GM12875 (cell line): ENCODE results near the gene JAK1.

Experiments
- H3K4me3 ChIP-seq: one replicate; pipeline ENCODE4 v1.5.1; 2011; ENCODE audit warnings: low read depth, low read length, control low read depth
- TF ChIP-seq, protein P1 (sequence below): IDR thresholded peaks from 2 replicates; pipeline ENCODE4 v1.5.1; 2011; ENCODE audit warnings: low read depth, mild to moderate bottlenecking, control low read depth, inconsistent platforms, low read length, moderate library complexity, borderline replicate concordance; ENCODE audit not compliant: insufficient read depth

The JAK1 gene

DNA sequence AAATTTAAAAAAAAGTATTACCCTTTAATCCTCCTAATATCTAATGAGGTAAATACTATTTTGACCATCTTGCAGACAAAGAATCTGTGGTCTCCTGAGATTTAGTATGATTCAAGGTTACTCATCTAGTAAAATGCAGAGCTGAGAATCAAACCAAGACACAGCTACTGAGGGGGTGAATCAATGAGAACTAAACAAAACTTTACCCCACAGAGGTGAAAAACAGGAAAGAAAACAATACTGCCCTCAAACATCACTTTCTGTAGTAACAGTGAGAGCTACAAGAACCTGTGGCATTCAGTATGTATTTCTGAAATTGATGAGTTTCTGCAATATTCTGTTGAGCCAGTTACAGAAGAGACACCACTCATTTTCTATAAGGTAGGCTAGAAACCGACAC is 85.1 kb downstream of the JAK1 start:
- TF ChIP-seq, protein P1, sequence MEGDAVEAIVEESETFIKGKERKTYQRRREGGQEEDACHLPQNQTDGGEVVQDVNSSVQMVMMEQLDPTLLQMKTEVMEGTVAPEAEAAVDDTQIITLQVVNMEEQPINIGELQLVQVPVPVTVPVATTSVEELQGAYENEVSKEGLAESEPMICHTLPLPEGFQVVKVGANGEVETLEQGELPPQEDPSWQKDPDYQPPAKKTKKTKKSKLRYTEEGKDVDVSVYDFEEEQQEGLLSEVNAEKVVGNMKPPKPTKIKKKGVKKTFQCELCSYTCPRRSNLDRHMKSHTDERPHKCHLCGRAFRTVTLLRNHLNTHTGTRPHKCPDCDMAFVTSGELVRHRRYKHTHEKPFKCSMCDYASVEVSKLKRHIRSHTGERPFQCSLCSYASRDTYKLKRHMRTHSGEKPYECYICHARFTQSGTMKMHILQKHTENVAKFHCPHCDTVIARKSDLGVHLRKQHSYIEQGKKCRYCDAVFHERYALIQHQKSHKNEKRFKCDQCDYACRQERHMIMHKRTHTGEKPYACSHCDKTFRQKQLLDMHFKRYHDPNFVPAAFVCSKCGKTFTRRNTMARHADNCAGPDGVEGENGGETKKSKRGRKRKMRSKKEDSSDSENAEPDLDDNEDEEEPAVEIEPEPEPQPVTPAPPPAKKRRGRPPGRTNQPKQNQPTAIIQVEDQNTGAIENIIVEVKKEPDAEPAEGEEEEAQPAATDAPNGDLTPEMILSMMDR: no peak

DNA sequence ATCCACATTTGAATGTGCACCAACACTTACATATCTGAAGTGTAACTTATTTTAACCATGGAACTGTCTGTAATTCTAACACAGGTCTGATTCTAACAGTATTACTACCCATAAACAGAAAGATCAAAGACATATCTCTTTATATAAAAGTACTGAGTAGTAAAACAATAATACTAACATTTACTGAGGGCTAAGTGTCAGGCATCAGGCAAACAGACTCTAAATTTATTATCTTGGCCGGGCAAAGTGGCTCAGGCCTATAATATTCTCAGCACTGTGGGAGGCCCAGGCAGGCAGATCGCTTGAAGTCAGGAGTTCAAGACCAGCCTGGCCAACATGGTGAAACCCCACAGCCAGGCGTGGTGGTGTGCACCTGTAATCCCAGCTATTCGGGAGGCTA is 85.9 kb downstream of the JAK1 start:
- H3K4me3 ChIP-seq: no peak overlapping the region
- TF ChIP-seq, protein P1: no peak

More for the DNA sequence above, 85.1 kb downstream of the JAK1 start:
- H3K4me3 ChIP-seq: no peak overlapping the region

DNA sequence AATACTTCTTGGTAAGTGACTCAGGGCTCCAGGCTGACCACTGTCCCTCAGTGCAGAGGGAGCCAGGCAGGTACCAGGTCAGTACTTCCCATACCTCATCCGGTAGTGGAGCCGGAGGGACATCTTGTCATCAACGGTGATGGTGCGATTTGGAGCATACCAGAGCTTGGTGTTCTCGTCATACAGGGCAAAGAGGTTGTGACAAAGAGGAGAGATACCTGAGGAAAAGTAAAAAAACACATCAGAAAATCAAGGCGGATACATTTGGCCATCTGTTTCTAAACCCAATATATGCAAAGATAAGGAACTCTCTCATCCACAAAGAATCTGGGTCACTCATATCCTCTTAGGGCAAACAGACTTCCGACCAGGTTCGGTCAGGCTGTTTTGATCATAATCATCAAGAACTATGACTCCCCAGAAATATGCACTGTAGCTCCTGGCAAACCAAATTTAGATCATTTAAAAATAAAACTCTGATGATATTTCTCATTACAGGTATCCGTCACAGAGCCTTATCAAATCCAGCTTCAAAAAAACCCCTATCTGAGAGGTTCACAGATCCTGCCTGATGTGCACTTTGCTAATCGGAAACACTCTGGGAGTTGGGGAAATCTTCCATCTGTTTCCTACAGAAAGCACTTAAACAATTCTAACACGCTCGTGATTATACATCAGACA is 87.3 kb downstream of the JAK1 start:
- H3K4me3 ChIP-seq: no peak overlapping the region
- TF ChIP-seq, protein P1: no peak

DNA sequence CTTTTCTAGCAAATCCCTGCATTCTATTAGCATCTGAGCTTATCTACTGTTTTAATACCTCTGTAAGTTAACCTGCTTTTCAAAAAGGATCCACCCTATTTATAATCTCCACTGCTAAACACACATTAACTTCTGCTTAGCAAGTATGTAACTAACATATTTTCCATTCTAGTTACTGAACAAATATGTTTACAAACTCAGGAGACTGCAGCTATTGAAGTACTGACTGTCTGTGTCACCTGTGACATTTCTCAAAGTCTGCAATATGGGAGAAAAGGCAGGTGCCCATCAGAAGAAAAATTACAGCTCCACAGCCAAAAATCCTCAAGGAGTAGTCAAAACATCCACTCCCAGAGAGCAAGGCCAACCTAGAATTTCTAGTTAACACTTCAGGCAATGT is 88.3 kb downstream of the JAK1 start:
- H3K4me3 ChIP-seq: no peak overlapping the region
- TF ChIP-seq, protein P1: no peak

DNA sequence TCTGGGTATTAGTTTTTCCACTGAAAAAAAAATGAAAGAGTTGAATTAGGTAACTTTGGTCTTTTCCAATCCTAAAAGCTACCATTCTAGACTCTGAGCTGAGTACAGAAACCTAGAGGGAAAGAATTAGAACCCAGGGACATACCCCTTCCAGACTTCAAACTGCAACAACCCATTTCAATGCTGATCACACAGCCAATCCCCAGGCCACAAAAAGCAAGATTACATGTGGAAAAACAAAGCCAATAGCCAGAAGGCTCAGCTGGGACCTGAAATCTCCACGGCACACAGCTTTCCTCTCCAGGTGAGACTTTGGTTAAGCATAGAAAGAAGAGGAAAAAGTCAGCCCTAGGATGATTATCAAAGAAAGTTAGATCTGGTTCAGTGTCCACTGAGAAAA is 88.8 kb downstream of the JAK1 start:
- no peak overlapping the region for H3K4me3 ChIP-seq
- TF ChIP-seq, protein P1: no peak

DNA sequence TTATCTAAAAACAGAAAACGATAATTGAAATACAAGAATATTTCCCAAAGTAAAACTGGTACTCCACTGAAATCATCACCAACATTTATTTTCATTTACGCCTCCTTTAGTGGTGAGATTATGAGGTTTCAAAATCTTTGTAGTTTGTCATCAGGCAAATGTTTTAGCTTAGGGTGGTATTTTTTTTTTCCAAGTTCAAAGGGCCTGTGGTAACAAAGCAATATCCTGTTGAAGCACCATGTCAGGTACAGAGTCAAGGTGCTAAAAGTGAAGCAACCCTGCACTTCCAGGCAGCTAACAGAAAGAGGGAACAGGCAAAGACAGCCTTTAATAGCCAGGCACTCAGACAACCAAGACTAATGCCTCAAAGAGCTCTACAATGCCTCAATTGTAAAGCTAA is 89.2 kb downstream of the JAK1 start:
- no peak overlapping the region for H3K4me3 ChIP-seq
- TF ChIP-seq, protein P1: no peak

DNA sequence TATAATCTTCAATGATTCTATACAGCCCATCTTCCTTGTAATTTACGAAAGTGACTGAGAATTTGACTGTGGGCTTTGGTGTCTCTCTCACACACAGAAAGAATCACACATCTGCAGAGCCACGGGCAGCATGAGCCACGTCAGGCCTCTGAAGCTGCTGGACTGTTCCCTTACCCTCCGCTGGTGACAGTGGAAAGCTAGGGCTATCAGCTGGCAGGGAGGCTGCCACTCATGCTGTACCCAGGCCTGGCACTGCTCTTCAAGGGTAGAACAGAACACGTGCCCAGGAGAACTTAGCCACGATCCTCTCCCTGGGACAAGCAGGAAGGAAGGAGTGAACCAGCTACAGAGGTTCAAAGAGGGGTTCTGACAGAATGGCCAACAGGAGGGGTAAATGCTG is 90.7 kb downstream of the JAK1 start:
- TF ChIP-seq, protein P1: no peak
- H3K4me3 ChIP-seq: no peak overlapping the region
